GM19240 (cell line): Measurements from ENCODE around the gene SAMD10.
"Not testable (repeated sequence)": the region's sequence is repeated elsewhere in the genome, so short reads cannot be mapped to it uniquely, and the experiment has no call there.

Source experiments
- DNase-seq: peaks from one replicate; pipeline ENCODE4 v3.0.0; 2011; ENCODE audit warnings: low spot score; ENCODE audit not compliant: insufficient read length

SAMD10 gene

GRCh38 chr20:64003960-64004725 is 24.7 kb upstream of the SAMD10 start:
- no peak for DNase-seq

DNA sequence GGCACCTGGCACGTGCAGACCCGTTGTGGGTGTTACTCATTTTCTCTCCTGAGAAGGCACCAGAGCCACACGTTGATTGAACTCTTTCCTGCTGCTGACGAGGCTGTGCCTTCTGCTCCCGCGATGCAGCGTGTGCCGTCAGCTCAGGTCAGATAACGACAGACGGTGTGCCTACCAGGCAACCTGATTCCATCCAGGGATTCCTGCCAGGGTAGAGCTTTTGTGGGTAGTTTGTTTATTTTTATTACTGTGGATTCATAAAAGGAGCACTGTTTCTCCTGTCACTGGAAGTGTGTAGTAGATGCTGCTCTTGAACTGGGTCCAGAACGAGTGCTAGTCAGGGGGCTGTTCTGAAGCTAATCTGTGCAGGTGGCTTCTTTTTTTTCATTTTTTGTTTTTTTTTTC is 22.2 kb upstream of the SAMD10 start:
- no peak for DNase-seq

DNA sequence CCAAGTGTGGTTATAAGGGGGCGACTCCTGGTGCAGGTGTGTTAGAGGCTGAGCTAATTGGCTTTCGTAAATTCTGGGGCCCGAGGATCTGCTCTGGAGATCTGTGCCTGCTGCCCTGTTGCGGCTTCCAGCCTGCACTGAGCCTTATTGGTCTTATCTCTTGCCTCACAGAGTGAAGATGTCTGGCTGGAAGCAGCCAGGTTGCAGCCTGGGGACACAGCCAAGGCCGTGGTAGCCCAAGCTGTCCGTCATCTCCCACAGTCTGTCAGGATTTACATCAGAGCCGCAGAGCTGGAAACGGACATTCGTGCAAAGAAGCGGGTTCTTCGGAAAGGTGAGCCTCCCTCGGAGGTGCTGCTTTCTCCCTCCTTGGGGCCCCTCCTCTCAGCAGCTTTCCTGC is 21.5 kb upstream of the SAMD10 start:
- no peak for DNase-seq

- no peak for DNase-seq
Measured at GRCh38 chr20:63982937-63983336, 3.5 kb upstream of the SAMD10 start.

- DNase-seq: peak; percentile 99
Measured at GRCh38 chr20:63980806-63981728, 1.6 kb upstream of the SAMD10 start, which contains the start of gene PRPF6. PRPF6 (plus strand) TSS chr20:63981132; CDS start chr20:63981246, 114 bp downstream.

DNA sequence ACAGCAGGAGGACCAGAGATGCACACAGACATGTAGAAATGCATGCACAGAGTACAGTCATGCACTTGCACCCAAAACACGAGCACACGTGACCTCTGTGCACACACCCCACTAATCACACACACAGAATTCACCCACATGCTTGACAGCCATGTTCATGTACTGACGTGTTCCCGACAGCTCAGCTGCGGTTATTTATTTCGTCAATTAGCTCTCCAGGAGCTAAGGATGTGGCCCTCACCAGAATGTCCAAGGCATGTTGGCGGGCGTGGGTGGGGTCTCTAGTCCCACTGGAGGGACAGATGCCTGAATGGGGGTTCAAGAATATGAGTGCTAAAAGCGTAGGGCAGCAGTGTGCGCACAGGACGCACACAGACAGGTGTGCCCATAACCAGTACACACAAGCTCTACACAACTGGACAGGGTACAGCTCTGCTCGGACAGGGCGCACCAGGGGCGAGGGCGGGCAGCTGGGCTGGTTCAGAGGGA is 919 bp upstream of the SAMD10 start:
- no peak for DNase-seq

DNA sequence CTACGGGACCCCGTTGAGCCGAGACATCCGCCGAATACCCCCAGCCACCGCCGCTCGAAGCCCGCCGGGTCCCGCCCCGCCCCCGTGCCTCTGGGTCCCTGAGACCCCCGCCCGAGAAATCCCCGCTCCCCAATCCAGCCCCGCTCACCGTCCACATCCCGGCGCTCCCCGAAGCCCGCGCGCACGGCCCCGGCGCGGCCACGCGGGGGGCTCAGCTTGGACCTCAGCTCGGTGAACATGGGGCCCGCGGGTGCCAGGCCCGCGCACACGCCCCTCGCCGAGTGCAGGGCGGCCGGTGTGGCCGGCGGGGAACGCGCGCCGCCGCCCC is 249 bp downstream of the SAMD10 start:
- no peak for DNase-seq

GRCh38 chr20:63978319-63979228 is 868 bp downstream of the SAMD10 start:
- DNase-seq: no peak

DNA sequence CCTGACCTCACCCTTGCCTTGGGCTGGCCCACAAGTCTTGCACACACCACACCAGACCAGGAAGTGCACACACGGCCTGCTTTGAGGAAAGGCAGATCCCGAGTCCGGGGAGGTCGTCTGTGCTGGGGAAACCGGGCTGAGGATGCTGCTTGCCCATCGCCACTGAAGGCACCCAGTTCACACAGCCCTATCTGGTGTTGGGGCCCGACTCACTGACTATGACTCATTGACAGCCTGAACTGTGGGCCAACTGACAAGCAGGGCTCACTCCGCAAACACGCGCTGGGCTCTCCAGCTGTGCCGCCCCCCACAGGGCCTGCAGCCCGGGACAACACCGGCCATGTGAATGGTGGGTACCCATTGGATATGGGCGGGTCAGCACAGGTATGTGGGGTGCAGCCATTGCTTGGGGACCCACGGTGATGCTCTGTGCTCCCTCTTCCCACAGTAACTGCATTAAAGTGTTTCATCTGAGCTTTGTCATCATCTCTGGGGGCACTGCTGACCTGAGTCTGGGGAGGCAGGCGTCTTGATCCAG is 1.6 kb downstream of the SAMD10 start:
- DNase-seq: no peak

GRCh38 chr20:63976980-63977738 is 2.3 kb downstream of the SAMD10 start:
- DNase-seq: no peak

DNA sequence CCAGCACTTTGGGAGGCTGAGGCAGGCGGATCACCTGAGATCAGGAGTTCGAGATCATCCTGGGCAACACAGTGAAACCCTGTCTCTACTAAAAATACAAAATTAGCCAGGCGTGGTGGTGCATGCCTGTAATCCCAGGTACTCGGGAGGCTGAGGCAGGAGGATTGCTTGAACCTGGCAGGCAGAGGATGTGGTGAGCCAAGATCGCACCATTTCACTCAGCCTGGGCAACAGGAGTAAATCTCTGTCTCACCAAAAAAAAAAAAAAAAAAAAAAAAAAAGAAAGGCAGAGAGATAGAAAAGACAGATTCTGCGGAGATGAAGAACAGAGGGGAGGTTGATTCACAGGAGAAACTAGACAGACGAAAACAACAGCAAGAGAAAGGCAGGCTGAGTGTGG is 2.9 kb downstream of the SAMD10 start:
- not testable (repeated sequence) for DNase-seq

- no peak for DNase-seq
Measured at GRCh38 chr20:63974402-63975200, 4.8 kb downstream of the SAMD10 start.

DNA sequence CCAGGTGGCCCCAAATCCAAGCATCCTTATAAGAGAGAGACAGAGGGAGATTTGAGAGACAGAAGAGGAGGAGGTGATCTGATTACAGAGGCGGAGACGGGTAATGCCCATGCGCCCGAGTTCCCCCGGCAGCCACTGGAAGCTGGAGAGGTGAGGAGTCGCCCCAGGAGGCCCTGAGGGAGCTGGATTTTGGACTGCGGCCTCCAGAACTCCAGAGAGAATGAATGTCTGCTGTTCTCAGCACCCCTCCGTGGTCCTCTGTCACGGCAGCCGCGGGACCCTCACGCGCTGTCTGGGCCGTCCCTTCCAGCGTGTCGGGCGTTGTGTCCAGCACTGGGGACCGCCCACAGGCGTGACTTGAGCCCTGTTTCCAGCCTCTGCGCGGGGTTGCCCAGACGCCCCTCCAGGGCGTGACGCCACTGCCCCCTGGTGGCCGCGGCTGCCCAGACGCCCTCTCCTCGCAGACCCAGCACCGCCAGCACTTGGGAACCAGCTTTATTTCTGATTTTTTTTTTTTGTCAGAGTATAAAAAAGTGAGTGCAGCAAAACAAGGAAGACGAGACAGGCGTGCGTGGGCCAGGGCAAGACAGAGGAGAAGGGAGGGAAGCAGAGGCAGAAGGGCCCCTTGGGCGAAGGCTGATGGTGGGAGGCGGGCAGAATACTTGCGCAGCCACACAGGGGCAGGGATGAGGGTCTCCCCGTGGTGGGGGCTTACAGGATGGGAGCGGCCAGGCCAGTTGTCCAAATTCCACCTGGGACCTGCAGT is 5.6 kb downstream of the SAMD10 start:
- peak; percentile 87 for DNase-seq

DNA sequence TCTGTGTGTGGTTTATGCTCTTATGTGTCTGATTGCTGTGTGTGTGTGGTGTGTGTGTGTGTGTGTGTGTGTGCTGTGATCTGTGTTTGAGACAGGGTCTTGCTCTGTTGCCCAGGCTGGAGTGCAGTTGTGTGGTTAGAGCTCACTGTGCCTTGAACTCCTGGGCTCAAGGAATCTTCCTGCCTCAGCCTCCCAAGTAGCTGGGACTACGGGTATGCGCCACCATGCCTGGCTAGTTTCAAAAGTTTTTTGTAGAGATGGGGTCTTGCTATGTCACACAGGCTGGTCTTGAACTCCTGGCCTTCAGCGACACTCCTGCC is 6.3 kb downstream of the SAMD10 start:
- no peak for DNase-seq

GRCh38 chr20:63972312-63973159 is 6.9 kb downstream of the SAMD10 start:
- no peak for DNase-seq

DNA sequence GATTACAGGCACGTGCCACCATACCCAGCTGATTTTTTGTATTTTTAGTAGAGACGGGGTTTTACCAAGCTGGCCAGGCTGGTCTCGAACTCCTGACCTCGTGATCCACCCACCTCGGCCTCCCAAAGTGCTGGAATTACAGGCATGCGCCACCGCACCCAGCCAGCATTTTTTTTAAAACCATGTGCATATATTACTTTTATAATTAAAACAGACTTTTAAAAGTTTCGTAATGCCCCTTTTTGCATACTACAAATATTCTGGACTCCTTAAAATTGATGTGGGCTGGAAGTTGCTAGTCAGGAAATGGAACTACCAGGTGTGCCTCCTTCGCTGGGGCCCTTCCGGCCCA is 7.5 kb downstream of the SAMD10 start:
- DNase-seq: not testable (repeated sequence)

DNA sequence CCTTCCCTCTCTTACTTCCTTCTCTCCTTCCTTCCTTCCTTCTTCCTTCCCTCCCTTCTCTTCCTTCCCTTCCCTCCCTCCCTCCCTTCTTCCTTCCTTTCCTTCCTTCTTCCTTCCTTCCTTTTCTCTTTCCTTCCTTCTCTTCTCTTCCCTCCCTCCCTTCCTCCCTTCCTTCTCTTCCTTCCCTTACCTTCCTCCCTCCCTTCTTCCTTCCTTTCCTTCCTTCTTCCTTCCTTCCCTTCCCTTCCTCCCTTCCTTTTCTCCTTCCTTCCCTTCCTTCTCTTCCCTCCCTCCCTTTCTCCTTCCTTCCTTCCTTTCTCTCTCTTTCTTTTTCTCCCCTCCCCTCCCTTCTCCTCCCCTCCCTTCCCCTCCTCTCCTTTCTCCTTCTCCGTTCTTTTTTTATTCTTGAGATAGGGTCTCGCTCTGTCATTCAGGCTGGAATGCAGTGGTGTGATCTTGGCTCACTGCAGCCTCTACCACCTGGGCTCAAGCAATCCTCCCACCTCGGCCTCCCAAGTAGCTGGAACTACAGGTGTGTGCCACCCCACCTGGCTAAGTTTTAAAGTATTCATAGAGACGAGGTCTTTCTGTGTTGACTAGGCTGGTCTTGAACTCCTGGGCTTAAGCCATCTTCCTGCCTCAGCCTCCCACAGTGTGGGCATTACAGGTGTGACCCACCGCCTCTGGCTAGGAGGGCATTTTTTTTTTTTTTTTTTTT is 8.6 kb downstream of the SAMD10 start:
- no peak for DNase-seq
